Subcutaneous adipose tissue (tissue), 4 donors: Measurements from ENCODE around the gene GSTM4. TPM values are rescaled to one million over a fixed set of nuclear protein-coding genes. Genes with fewer than 3 reads are reported as not detected.

ENCODE experiments used
- CTCF ChIP-seq: fragments of 450-650 bp; IDR thresholded peaks from one replicate; pipeline ENCODE4 v1.5.1; 2016; ENCODE audit warnings: low read depth, mild to moderate bottlenecking, control low read depth, antibody characterized with exemption, moderate library complexity
- total RNA-seq, 4 donors: library from RNA; depleted of rRNA; stranded (reverse); fragments of >200 nt; gene quantifications; one replicate each; pipeline ENCODE4 v1.1.0, GENCODE V29; 2016

The GSTM4 gene
- total RNA-seq, 4 donors from 2014 or later: 16.7 to 35.0 (median 20.9) TPM

GRCh38 chr1:109616391-109616790 lies 39.5 kb upstream of the GSTM4 start:
- TF ChIP-seq CTCF: no peak

GRCh38 chr1:109617291-109617801 lies 38.6 kb upstream of the GSTM4 start:
- no peak for TF ChIP-seq CTCF

DNA sequence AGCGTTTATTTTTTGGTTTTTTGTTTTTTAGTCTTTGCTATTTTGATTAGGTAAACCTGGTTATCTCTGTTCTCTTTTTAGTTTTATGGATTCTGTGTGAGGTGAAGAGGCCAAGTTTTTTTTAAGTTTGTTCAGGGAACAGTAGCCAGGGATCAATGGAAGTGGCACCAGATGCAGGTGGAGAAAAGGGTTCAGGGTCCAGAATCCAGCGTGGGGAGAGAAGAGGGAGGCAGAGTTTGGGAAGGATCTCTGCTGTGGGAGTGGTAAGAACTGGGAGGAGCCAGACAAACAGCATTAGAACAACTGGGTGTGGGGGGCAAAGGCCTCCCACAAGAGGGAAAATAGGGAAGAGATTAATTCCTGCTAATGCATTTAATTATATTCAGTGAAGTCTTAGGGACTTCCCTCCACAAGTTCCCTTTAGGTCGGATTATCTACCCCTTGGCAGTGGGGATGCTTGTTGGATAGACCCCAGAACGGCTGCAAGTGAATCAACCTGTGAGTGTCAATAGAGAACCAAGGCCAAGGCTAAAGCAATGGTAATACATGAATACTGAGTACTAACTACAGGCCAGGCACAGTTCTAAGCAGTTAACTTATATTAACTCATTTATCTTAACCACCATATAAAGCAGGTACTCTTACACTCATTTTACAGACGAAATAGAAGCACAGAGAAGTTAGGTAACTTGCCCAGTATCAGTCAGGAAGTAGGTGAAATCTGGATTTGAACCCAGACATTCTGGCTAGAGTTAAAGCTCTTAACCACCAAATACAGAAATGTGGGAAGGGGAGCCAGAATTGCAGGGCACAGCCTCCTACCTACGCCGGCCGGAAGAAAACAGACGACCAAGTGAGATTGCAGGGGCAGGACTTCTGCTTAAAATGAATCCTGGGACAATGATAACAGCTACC lies 37.0 kb upstream of the GSTM4 start:
- no peak for TF ChIP-seq CTCF

GRCh38 chr1:109619576-109620400 lies 36.1 kb upstream of the GSTM4 start, which contains the start of the genes AMPD2 and GNAT2:
AMPD2 (plus strand) TSS chr1:109619837; CDS start chr1:109621176, 1,339 bp downstream.
GNAT2 (minus strand) TSS chr1:109619616; CDS start chr1:109612870, 6,746 bp downstream.
- no peak for TF ChIP-seq CTCF

DNA sequence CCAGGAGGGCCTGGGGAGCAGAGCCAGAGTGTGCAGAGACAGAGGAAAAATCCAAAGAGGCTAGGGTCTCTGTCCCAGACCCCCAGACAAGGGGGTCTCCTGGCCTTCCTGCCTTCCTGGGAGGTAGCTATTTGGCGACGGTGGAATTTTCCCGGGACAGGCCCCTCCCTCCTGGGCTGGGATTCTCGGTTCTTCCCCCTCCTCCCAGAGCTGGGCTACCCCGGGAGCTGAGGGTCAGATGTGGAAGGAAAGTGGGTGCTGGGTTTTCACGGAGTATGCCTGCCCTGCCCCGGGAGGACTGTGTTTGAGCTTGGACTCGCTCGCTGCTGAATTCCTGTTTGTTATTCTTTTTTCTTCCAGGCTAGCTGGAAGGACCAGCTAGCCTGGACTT lies 35.5 kb upstream of the GSTM4 start:
- TF ChIP-seq CTCF: no peak

- no peak for TF ChIP-seq CTCF
Measured at GRCh38 chr1:109620841-109621286, 35.0 kb upstream of the GSTM4 start.
